DOHH2 (cell line): ENCODE data around the gene MICAL3.

Experiments
- CTCF ChIP-seq: fragments of 200-600 bp; sonication (generic); IDR thresholded peaks from one replicate; pipeline ENCODE4 v1.5.1; 2014; ENCODE audit warnings: antibody characterized with exemption, mild to moderate bottlenecking, low read depth, low read length; ENCODE audit not compliant: poor library complexity, severe bottlenecking
- EZH2phosphoT487 ChIP-seq: fragments of 200-600 bp; sonication (generic); IDR thresholded peaks from 2 replicates; pipeline ENCODE4 v1.6.1; 2017; ENCODE audit warnings: borderline replicate concordance, mild to moderate bottlenecking, antibody characterized with exemption, low read length, moderate library complexity, mixed read lengths

GRCh38 chr22:17824457-17824856 lies 199.9 kb downstream of the MICAL3 start:
- no peak for TF ChIP-seq CTCF
- TF ChIP-seq EZH2phosphoT487: no peak
